Effector CD4-positive, alpha-beta T cell (primary cell): ENCODE data around the gene BSDC1.

ENCODE experiments used
- DNase-seq: peaks from one replicate; pipeline ENCODE4 v3.0.0-alpha.2; 2020

The BSDC1 gene

DNA sequence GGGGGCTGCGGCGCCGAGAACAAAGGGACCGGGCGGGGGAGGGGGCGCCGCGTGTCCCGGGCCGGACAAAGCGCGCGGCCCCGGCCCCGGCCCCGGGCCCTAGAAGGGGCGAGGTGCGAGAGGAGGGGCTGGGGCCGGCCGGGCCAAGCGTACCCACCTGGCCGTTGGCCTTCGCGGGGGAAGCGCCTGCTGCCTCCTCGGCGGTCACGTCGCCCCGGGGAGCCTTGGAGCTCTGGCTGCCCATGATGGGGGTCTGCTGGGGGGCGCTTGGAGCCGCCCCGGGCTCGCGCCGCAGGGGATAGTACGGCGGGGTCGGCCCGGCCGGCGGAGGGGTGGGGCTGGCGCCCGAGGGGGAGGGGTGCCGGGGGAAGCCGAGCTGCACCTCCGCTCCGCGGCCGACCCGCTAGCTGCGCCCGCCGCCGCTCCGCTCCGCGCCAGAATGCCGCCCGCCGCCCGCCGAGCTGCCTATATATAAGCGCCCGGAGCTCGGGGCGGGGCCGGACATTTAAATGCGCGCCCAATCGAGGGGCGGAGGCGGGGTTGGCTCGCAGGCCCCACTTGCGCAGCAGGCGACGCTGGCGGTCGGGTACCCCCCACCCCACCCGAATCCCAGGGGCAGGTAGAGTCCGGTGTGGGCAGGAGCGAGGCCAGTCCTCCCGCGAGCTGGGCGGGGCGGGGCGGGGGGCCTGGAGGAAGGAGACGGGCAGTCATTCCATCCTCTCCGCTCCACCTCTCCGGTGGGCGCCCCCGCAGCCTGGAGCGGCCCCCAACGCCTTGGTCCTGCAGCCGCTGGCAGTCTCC lies 58.3 kb downstream of the BSDC1 start, which contains the start of gene MARCKSL1:
MARCKSL1 (minus strand) TSS at position 444 of the 801 bp plus-strand sequence; CDS start at position 244, 200 bp downstream.
- peak; percentile 83 for DNase-seq

DNA sequence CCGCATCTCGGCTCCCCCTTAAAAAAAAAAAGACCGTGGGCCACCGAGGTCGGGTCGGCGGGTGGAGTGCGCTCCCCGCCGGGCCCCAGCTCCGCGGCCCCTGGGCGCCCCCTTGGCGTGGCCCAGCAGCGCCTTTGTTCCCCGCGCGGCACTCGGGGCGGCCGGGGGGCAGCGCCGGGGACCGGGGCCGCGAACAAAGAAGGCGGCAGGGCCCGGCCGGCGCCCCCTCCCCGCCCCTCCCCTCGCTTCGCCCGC lies 58.8 kb downstream of the BSDC1 start:
- DNase-seq, result no peak

DNA sequence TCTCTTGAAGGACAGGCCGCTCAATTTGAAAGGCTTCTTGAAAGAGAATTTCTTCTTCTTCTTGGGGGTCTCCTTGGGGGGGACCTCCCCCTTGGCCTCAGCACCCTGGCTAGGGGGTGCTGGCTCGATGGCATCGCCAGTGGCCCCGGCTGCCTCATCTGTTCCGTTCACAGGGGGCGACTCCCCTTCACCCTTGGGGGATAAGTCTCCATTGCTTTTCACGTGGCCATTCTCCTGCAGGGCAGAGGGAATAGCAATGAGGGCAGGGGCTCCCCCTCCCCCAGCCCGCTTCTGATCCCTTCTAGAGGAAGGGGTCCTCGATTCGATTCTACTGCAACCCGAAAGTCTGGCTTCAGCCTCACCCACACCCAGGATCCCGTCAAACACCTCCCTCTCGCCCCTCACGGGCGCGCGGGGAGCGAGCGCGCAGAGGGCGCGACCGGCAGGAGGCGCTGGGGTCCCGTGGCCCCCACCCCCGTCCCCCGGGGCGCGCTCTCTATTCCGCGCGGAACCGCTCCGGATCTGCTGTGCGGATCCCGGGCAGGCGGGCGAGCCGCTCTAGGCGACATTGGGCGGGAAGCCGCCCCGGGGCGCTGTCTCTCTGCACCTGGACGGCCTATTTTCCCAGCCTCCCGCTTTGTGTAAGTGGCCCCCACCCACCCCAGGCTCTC lies 59.2 kb downstream of the BSDC1 start:
- DNase-seq, result peak; percentile 63

DNA sequence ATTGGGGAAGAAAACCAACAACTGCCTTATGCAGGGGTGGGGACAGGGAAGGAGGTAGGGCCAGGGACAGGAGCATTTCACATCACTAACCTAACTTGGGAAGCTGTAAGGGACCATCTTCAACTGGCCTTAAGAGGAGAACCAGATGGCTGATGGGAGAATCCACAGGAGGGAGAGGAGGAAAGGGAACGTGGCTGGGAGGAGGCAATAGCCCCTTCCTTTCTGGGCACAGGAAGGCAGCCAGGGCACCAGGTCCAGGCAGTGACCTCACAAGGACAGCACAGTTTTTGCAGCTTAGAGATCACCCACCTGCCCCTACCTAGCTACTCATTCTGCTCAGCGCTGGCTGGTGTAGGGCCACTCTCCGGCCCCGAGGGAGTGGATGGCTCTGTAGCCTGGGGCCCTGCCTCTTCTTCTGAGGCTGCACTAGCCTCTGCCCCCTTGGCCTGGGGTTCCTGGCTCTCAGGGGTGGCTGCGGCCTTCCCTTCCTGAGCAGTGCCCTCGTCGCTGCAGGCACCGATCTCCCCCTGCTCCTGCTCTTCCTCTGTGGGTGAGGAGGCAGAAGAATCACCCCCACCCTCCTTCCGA lies 59.9 kb downstream of the BSDC1 start:
- DNase-seq, result no peak

DNA sequence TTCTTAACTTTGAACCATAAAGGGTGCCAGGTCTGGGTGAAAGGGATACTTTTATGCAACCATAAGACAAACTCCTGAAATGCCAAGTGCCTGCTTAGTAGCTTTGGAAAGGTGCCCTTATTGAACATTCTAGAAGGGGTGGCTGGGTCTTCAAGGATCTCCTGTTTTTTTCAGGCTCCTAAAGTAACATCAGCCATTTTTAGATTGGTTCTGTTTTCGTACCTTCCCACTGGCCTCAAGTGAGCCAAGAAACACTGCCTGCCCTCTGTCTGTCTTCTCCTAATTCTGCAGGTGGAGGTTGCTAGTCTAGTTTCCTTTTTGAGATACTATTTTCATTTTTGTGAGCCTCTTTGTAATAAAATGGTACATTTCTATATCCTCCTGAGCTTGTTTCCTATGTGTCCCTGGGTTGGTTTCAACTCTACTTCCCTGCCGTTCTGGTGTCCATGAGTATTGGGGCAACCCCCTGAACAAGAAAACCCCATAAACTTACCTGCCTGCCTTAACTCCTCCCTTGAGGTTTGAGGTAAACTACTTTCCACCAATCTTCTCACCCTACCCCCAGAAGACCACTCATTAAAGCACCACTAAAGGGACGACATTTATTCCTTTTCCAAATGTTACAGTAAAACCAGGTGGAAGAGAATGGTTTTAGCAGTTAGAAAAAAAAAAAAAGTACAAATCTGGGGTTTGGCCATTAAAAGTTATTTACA lies 60.8 kb downstream of the BSDC1 start:
- no peak for DNase-seq

DNA sequence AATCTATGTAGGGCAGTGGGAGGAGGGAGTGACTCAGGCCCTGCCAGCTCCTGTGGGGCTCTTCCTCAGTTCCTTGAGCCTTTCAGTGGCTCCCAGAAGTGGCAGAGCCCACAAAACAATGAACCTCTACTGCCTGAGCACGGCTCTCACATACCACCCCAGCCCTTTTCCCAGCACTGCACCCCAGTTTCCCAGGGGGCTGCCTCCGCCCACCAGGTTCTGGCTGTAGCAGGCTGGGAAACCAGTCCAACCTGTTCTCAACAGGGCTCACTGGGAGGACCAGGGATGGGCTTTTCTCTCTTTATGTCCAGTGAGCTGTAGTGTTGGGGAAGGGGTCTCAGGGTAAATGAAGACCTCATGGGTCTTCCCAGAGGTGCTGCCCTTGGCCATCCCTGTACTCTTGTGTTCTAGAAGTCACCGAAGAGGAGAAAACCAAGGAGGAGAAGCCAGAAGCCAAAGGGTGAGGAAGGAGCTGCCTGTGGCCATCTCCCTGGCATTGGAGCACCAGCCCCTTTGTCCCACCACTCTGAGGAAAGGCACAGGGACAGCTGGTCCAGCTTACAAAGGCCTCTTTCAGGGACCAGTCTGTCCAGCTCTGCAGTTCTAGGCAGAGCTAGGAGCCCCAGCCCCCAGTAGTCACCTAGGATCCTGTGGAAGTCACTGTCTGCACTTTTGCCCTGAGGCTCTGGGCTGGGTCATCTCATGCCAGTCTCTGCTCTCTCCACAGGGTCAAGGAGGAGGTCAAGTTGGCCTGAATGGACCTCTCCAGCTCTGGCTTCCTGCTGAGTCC lies 61.8 kb downstream of the BSDC1 start:
- no peak for DNase-seq

DNA sequence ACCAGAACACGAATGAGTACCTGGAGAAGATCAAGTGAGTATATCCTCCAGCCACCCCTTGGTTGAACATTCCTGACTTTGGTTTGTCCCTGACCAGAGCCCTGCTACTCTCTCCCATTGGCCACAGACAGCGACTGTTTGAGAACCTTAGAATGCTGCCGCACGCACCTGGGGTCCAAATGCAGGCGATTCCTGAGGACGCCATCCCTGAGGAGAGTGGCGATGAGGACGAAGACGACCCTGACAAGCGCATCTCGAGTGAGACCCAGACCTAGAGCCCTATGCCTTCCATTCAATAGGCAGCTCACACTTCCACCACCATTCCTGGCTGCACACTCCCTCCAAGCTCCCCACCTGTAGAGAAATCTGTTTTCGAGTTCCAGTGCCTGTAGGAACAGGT lies 62.7 kb downstream of the BSDC1 start:
- no peak for DNase-seq

DNA sequence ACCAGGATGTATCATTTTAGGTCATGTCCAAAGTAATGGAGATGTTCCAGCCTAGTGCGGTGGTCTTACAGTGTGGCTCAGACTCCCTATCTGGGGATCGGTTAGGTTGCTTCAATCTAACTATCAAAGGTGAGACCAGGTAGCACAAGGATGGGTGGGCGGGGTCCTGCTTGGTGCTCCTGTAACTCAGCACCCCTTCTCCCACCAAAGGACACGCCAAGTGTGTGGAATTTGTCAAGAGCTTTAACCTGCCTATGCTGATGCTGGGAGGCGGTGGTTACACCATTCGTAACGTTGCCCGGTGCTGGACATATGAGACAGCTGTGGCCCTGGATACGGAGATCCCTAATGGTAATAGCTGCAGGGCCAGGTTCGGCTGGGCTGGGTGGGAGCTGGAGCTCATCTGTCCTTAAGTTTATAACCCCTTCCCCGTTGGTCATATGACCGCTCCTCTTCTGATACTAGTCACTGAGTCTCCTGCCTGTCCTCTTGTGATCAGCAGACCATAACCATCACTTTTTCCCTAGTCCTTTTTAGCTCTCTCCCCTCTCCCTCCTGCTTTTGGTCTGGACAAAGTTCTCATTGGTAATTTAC lies 63.6 kb downstream of the BSDC1 start:
- DNase-seq, result no peak

DNA sequence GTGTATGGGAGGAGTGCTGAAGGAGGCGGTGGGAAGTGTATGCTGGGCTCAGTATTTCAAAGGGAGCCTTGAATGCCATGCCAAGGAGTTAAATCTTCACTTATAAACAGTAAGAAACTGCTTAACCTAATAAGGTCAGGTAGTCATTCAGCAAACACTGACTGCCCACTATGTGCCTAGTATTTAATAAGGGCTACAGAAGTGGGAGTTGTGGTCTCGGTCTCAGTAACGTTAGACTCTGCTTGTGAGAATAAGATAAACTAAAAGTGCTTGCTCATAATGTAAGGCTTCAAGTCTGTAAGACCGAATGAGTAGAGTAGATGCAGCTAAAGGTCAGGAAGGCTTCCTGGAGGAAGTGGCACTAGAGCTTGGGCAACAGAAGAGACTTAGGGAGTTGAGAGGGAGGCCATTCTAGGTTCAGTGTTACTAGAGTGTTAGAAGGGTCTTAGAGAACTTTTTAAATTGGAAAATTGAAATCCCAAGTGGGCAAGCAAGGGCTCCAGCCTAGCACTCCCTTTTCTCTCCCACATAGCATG lies 64.2 kb downstream of the BSDC1 start:
- no peak for DNase-seq

DNA sequence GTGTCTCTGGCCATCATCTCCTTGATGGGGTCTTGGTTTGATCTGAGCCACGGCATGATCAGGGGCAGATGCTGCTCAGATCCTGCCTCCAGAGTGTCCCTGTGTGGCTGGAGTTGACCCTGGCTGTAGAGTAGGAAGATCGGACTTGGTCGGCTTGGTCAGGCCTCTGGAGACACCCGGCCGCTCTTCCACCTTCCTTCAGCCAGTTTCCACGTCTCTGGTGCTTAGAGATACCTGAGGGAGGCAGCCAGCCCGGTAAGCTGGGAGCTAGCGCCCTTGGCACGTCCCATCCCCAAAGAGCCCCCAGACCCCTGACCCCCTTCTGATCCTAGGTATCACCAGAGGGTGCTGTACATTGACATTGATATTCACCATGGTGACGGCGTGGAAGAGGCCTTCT lies 67.0 kb downstream of the BSDC1 start:
- DNase-seq, result no peak

DNA sequence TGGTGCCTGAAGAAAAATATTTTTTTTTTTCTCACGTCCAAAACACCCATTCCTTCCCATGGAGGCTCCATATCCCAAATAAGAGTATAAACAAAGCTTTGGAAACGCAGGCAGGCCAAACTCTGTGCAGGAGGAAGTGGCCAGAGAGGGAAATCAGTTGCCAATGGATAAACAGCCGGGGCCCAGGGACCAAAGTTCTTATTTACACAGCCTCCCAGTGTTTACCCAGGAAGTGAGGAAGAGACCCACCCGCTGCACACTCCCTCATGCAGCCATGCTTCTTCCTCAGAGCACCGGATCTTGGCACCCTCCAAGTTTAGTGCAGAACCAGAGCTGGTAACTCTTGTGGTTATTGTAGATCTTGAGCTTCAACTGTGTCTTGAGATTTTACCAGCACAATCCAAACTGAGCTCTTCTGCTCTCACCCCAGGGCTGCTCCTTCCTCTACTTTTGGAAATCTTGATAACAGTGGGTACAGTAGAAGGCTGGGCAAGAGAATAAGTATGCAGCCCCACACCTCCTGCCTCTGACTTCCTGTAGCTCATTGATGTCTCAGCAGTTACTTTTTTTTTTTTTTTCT lies 72.4 kb downstream of the BSDC1 start:
- DNase-seq, result no peak

DNA sequence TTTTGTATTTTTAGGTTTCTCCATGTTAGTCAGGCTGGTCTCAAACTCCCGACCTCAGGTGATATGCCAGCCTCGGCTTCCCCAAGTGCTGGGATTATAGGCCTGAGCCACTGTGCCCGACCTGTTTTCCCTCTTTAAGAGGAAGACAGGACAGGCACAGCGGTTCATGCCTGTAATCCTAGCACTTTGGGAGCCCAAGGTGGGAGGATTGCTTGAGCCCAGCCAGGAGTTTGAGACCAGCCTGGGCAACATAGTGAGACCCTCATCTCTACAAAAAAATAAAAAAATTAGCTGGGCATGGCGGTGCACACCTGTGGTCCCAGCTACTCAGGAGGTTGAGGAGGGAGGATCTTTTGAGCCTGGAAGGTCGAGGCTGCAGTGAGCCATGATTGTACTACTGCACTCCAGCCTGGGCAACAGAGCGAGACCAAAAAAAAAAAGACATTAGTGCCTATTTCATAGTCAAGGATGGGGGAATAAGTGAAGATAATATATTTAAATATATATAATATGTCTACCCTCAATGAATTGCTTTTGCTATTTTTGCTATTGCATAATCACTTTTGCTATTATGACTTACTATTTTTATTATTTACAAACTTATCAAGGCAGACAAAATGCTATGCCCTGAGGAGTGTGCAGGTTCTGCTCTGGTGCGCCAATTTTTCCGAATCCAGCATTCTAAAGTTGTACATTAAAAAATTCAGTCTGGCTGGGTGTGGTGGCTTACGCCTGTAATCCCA lies 75.9 kb downstream of the BSDC1 start:
- no peak for DNase-seq

DNA sequence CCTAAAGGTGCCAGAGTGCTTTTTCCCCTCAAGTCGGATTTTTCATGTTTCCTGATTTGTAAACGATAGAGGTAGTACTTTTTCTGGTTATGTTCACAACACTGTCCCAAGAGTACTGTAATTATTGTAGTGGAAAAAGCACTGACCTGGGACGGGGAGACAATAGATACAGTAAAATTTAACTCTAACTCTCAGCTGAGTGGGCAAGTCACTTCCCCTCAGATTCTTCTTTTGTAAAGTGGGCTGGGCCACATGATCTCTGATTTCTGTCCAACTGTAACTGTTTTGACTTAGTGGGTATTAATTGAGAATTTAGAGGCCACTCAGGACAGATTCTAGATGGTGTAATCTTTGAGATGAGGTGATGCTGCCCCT lies 77.4 kb downstream of the BSDC1 start:
- DNase-seq, result no peak
